ENCODE data around the gene CCDC149. TPM values are rescaled to one million over a fixed set of nuclear protein-coding genes. Genes with fewer than 3 reads are reported as not detected.

Gene CCDC149
- total and polyA plus RNA-seq, 2 of the 4 experiments (the other 2 are of a cell fraction) = 6.7 to 7.0 TPM

GRCh38 chr4:24920008-24920407 is 7.2 kb upstream of the CCDC149 start:
- H2AK9ac ChIP-seq (replicated peaks; ENCODE audit: low read depth, low read length, poor library complexity) = no peak overlapping the region
- no peak overlapping the region for H2BK15ac ChIP-seq (ENCODE audit: low read depth, low read length)
- no peaks in the 10 kb centered on the region for H4K20me1 ChIP-seq (ENCODE audit: insufficient read depth, low read length)
- H3K27me3 ChIP-seq (ENCODE audit: control insufficient read depth, insufficient read depth, low read length) = no peaks in the 10 kb centered on the region
- no peak overlapping the region for H4K8ac ChIP-seq (ENCODE audit: low read depth in 2 of 2, low read length in 2 of 2)
- no peak overlapping the region for H2AK5ac ChIP-seq (ENCODE audit: low read depth, low read length)
- DNase-seq (no peak), ATAC-seq (ENCODE audit: low read depth) (no peak)
- H3K18ac ChIP-seq (ENCODE audit: low read depth, low read length) = no peak overlapping the region
- no peak overlapping the region for H3K27ac ChIP-seq (ENCODE audit: insufficient read depth, low read length)
- no TSS peak for BruUV-seq (replicated peaks)
- no peak for TF ChIP-seq MXI1 (IDR thresholded peaks at IDR 0.05; ENCODE audit: borderline replicate concordance, low read depth, low read length)
- no peak for TF ChIP-seq MAZ (IDR thresholded peaks at IDR 0.05; ENCODE audit: borderline replicate concordance, low read depth, low read length)
- TF ChIP-seq CHD1 (IDR thresholded peaks at IDR 0.05; ENCODE audit: low read depth, low read length) = no peak
- TF ChIP-seq RCOR1 (IDR thresholded peaks at IDR 0.05; ENCODE audit: insufficient replicate concordance, low read length) = no peak
- TF ChIP-seq FOS (IDR thresholded peaks at IDR 0.05; ENCODE audit: low read depth, low read length) = no peak
- no peak for TF ChIP-seq MAFK (IDR thresholded peaks at IDR 0.05; ENCODE audit: low read depth, low read length)
- TF ChIP-seq BHLHE40 (IDR thresholded peaks at IDR 0.05; ENCODE audit: low read depth, low read length) = no peak
- TF ChIP-seq SMC3 (IDR thresholded peaks at IDR 0.05; ENCODE audit: low read depth, low read length) = no peak
- no peak for TF ChIP-seq CTCF (conservative IDR thresholded peaks at IDR 0.05; ENCODE audit: low read depth, low read length)
- no peak overlapping the region for H3K4me2 ChIP-seq (ENCODE audit: low read depth, low read length)
- WGBS, 2 experiments (ENCODE audit: extremely low coverage in 2 of 2, insufficient read length in 1 of 2) = no CpG with 5 or more reads among the region's 2 CpGs
- no peak overlapping the region for H2AFZ ChIP-seq (replicated peaks; ENCODE audit: low read length, poor library complexity)
- H3K4me1 ChIP-seq (ENCODE audit: control insufficient read depth, insufficient read depth, low read length) = peaks cover 2% of the 10 kb centered on the region
- H2BK20ac ChIP-seq (ENCODE audit: low read depth, low read length) = no peak overlapping the region
- intact Hi-C loops (cut with micrococcal nuclease) (loop anchor here (5.0 kb wide), 1 partner anchor 62 kb away; no protein-coding TSS in a partner anchor), dilution Hi-C loops (cut with HindIII; ENCODE audit: low sequenced_read_pairs, unreplicated experiment) (no loop called here), in situ Hi-C loops (cut with MboI; ENCODE audit: low sequenced_read_pairs) (no loop called here)
- no peak overlapping the region for H2BK5ac ChIP-seq (ENCODE audit: low read depth, low read length, poor library complexity, severe bottlenecking)
- POLR2A ChIA-PET (ENCODE audit: unreplicated experiment) = no interaction called here
- H4K91ac ChIP-seq (ENCODE audit: insufficient read depth, low read depth, low read length) = no peak overlapping the region
- no peak overlapping the region for H3K4me3 ChIP-seq (ENCODE audit: insufficient read depth, low read depth, low read length)
- H3K56ac ChIP-seq (ENCODE audit: extremely low read depth, insufficient read depth, low read length) = no peak overlapping the region
- H3K23ac ChIP-seq (ENCODE audit: low read depth, low read length) = no peak overlapping the region
- H3K9ac ChIP-seq (ENCODE audit: low read depth, low read length) = no peak overlapping the region
- H3K9me1 ChIP-seq (ENCODE audit: insufficient read depth, low read length) = no peaks in the 10 kb centered on the region
- peaks cover 6% of the 10 kb centered on the region; the same call in 1 of the 2 replicates for H3K9me3 ChIP-seq (ENCODE audit: control insufficient read depth, insufficient read depth, low read length)
- H3K36me3 ChIP-seq (ENCODE audit: control insufficient read depth, insufficient read depth, low read length) = no peaks in the 10 kb centered on the region
- H3K79me1 ChIP-seq (ENCODE audit: low read depth in 1 of 2, low read length in 2 of 2) = no peaks in the 10 kb centered on the region
- no peak overlapping the region for H3K14ac ChIP-seq (replicated peaks; ENCODE audit: low read depth, low read length)
- no peak overlapping the region for H2BK120ac ChIP-seq (ENCODE audit: low read depth, low read length)
- H3K4ac ChIP-seq (ENCODE audit: low read depth, low read length) = no peak overlapping the region
- no peak overlapping the region for H4K5ac ChIP-seq (ENCODE audit: low read depth, low read length)
- CTCF ChIA-PET = no interaction called here

Measured in IMR-90 (cell line).